GM18498 (cell line): ENCODE measurements around the gene NCF2.
"Not testable (repeated sequence)": the region's sequence is repeated elsewhere in the genome, so short reads cannot be mapped to it uniquely, and the experiment has no call there.

ENCODE experiments used
- ATAC-seq: cut with Tn5 transposase; IDR thresholded peaks from one replicate; pipeline ENCODE4 v1.9.1; 2021; ENCODE audit warnings: mild to moderate bottlenecking, moderate library complexity; ENCODE audit not compliant: unreplicated experiment

NCF2 gene

GRCh38 chr1:183590244-183591191 is at the start of gene NCF2:
TSS of gene NCF2 (minus strand) at chr1:183590459. CDS start at chr1:183590329, 130 bp downstream.
- ATAC-seq = peak; percentile 84

- no peak for ATAC-seq
Observed at GRCh38 chr1:183638649-183639387, 48.6 kb upstream of the NCF2 start.

- no peak for ATAC-seq
Observed at GRCh38 chr1:183636783-183637182, 46.5 kb upstream of the NCF2 start.

DNA sequence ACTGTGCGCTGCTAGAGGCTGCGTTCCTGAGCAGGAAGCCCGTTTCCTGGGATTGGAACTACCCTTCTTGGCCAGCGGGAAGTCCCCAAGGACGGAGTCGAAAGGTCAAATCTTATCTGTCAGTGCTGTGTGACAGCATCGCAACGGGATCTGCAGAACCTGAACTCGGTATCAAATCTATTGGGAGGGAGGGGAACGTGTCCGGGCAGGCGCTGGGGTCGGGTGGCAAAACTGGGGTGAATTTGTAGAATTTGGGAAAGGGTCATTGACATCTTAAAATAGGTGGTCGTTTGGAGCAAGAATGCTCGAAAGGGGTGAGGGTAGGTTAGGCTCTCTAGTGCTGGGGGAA is 46.0 kb upstream of the NCF2 start:
- ATAC-seq = no peak

GRCh38 chr1:183635606-183636333 is 45.5 kb upstream of the NCF2 start, which contains the start of gene ARPC5:
TSS of gene ARPC5 (minus strand) at chr1:183635783. CDS start at chr1:183635659, 124 bp downstream.
- peak; percentile 89 for ATAC-seq

DNA sequence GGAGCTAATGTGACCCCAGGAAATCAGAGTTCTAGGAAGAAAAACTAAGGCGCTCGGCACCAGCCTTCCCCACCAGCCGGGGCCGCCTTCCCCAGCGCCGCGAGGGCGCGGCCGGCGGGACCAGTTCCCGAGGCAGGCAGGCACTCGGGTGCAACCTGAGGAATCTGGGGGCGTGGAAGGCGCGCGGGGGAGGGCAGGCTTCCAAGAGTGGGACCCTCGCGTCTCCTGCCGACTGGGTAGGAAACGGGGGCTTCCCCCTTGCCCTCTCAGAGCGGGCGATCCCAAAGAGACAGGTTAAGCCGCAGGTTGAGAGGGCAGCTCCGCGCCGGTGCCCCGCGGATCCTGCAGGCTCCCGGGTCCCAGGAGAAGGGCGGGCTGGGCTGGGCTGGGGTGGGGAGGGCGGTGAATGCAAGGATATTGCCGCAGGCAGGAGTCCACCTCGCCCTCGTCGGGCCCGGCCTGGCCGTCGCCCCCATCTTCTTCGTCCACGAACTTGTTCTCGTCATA is 44.9 kb upstream of the NCF2 start:
- peak; percentile 0 for ATAC-seq

DNA sequence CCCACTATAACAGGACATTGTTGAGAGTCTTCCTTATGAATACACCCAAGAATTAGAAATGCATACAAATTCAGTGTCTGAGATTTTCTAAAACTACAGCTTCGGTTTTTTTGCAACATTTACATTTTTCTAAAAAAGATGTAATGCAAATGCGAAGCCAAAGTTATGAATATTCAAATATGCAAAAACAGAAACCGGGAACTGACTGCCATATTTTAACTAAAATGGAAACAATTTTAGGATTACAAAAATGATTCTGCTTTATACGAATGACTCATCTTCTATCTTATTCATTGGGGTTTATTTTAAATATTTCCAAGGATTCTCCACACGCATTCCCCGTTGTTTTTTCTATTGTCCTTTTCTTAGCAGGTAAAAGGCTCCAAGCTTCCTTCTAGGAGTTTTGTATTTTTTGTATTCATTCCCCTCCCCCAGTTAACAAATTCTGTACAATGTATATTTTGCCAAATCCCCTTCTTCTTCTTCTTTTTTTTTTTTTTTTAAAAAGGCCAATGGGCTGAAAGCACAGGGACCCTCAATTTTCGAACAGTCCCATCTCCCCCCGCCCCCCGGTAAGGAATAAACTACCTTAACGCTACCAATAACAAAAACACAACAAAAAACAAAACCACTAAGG is 44.3 kb upstream of the NCF2 start:
- ATAC-seq = no peak

GRCh38 chr1:183633676-183634343 is 43.6 kb upstream of the NCF2 start:
- peak; percentile 42 for ATAC-seq

DNA sequence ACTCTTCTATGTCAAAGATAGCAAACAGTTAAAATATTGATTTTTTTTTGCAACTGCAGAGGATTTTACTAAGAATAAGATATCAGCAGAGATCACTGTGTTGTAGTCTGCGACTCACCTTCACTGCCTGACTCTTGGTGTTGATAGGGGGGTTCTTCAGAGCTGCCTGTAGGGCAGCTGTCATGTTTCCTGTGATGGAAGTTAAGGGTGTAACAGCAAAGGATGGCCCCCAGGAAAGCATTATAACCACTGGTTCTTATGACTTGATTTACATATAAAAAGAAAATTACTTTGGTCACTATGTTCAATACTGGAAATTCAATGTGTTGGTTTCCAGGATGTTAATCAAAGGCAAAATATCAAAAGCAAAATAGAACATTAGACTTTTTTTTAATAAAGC is 42.7 kb upstream of the NCF2 start:
- no peak for ATAC-seq

DNA sequence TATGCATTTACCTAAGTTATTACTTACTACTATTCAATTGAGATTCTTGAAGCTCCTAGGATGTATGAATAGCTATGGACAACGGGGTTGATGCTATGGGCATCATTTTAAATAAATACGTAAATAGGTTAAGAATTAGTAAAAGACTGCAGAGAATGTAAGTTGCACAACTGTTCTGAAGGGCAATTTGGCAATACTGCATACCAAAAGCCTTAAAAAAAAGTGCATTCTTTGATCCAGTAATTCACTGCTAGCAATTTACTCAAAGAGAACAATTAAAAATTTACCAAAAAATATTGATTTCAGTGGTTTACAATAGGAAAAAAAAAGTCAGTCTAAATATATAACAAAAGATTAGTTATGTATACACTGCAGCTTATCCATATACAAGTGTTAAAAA is 41.9 kb upstream of the NCF2 start:
- no peak for ATAC-seq

DNA sequence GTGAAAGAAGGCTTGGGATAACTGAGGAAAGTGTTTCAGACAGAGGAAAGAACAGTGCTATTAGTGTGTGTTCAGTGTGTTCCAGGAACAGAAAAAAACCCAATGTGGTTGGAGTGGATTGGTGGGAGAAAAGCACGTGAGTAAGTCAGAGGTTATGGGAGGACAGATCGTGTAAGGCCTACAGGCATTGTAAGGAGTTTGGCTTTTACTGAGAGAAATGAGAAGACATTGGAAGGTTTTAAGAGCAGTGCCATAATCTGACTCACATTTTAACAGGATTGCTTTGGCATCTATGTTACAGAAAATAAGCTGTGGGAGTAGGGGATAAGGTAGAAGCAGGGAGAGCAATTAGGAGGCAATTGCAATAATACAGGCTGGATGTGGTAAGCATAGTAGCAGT is 40.5 kb upstream of the NCF2 start:
- ATAC-seq = no peak

DNA sequence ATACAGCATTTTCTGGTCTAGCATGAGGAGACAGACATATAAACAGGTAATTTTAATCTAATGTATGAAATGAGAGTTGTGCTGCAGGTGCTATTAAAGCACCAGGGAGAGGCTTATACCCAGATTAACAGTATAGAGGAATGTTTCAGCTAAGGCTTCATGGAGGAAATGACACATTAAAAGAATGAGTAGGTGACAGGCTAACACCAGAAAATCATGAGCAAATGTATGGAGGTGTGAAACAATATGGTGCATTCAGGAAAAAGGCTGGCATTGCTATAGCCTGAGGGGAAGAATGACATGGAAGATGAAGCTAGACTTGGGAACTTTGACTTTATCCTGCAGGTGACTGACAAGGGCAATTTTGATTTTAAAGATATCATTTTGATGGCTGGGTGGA is 38.3 kb upstream of the NCF2 start:
- no peak for ATAC-seq

DNA sequence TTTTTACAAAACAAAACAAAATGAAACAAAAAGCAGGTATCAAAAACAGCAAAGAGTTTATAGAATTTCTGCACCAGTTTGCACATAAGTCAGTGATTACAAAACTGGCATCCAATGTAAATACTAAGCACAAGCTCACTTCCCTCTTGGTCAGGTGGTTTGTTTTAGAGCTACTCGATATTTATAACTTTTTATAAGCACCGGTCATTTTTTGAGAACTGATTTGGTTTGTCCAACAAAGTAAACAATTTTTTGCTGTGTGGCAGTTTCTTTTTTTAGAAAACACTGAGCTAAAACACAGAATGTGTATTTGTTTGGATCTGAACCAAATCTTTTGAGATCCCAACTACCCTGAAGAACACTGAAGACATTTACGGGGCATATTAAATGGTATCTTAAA is 36.0 kb upstream of the NCF2 start:
- not testable (repeated sequence) for ATAC-seq

- peak; percentile 89 for ATAC-seq
Observed at GRCh38 chr1:183622884-183623785, 32.9 kb upstream of the NCF2 start.

GRCh38 chr1:183622013-183622412 is 31.8 kb upstream of the NCF2 start:
- ATAC-seq = no peak

GRCh38 chr1:183620311-183620710 is 30.1 kb upstream of the NCF2 start:
- ATAC-seq = no peak

GRCh38 chr1:183619781-183620180 is 29.5 kb upstream of the NCF2 start:
- no peak for ATAC-seq

GRCh38 chr1:183618202-183618601 is 27.9 kb upstream of the NCF2 start:
- ATAC-seq = not testable (repeated sequence)

- not testable (repeated sequence) for ATAC-seq
Observed at GRCh38 chr1:183612975-183613374, 22.7 kb upstream of the NCF2 start.
